D721Med (cell line): Measurements from ENCODE around the gene OR6Q1.

ENCODE experiments used
- DNase-seq: peaks from one replicate; pipeline ENCODE4 v3.0.0; 2011; ENCODE audit warnings: low spot score; ENCODE audit not compliant: insufficient read length
- FAIRE-seq: peaks from 2 replicates; lab custom pipeline; 2011; peaks lifted over from hg19 to GRCh38; lab: Jason Lieb, UNC
- TF ChIP-seq, protein P1 (sequence below): IDR thresholded peaks from 2 replicates; pipeline ENCODE4 v1.5.1; 2012; ENCODE audit warnings: mild to moderate bottlenecking, control low read depth; ENCODE audit not compliant: insufficient read depth; ENCODE audit errors: missing control alignments

The OR6Q1 gene

GRCh38 chr11:58057481-58057880 is 26.7 kb downstream of the OR6Q1 start:
- no peak for DNase-seq
- no peak for FAIRE-seq
- TF ChIP-seq, protein P1, sequence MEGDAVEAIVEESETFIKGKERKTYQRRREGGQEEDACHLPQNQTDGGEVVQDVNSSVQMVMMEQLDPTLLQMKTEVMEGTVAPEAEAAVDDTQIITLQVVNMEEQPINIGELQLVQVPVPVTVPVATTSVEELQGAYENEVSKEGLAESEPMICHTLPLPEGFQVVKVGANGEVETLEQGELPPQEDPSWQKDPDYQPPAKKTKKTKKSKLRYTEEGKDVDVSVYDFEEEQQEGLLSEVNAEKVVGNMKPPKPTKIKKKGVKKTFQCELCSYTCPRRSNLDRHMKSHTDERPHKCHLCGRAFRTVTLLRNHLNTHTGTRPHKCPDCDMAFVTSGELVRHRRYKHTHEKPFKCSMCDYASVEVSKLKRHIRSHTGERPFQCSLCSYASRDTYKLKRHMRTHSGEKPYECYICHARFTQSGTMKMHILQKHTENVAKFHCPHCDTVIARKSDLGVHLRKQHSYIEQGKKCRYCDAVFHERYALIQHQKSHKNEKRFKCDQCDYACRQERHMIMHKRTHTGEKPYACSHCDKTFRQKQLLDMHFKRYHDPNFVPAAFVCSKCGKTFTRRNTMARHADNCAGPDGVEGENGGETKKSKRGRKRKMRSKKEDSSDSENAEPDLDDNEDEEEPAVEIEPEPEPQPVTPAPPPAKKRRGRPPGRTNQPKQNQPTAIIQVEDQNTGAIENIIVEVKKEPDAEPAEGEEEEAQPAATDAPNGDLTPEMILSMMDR: no peak

GRCh38 chr11:58058276-58059006 is 27.7 kb downstream of the OR6Q1 start:
- DNase-seq: no peak
- FAIRE-seq: no peak

DNA sequence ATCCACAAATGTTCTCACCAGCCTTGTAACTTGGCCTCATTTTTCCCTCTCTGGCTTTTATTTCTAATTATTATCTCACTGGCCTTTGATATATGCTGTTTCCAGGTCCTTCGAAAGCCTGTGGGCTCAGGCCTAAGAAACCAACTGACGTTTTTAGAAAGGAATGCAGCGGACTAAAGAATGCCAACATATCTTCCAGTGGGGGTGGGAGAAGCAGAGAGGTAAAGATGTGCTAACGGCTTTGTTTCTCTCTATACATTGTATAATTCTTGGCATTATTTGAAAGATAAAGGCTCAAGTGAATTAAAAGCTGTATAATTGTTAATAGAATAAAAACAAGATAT is 28.2 kb downstream of the OR6Q1 start:
- FAIRE-seq (no peak), DNase-seq (no peak)
- TF ChIP-seq, protein P1: no peak

More at GRCh38 chr11:58058276-58059006, 27.7 kb downstream of the OR6Q1 start:
- TF ChIP-seq, protein P1: no peak

GRCh38 chr11:58060535-58060934 is 29.8 kb downstream of the OR6Q1 start:
- DNase-seq: no peak
- no peak for FAIRE-seq
- TF ChIP-seq, protein P1: no peak

DNA sequence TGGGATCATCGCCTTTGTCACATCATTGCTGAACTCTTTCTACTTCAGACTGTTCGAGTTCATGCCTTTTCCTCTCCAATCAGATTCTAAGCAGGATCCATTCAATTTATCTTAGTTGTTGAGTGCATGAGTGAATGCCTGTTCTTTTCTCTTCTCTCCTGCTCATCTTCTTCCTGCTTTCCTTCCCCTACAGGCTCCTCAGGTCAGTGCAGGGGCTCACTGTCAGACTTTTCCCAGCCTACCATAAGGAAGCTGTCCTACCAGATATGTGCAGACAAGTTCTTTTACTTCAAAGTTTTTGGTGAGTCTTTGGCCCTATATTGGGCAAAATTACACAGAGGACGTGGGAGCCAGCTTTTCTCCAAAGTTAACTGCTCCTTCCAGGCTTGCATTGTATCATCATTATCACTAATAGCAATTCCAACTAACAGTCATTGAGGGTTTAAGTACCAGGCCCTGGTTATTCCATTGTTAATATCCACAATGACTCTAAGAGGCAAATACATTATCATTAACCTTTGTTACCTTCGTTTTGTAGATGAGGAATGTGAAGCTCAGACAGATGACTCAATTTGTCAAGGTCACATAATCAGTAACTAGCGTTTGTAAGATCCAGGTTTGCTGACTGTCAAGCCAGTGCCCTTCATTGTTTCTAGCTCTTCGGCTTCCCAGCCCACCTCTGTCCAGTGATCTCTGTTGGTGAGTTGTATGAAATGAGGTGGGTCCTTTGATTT is 30.4 kb downstream of the OR6Q1 start:
- FAIRE-seq (no peak), DNase-seq (no peak)
- TF ChIP-seq, protein P1: no peak

DNA sequence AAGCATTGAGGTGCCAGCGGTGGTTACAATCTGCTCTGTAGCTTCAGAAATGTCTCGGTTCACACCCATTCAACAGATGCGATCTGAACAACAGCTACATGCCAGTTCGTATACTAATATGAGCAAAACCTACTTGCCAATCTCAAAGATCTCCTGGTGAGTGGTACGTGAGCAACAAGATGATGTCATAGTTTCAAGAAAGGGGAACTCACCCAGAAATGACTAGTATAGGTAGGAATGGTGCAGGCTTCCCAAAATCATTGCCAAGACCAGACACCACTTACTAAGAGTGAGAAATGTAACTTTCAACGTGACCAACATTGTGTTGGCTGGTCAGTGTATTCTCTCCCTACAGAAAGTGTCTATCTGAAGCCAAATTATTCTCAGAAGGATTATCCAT is 31.1 kb downstream of the OR6Q1 start:
- FAIRE-seq (no peak), DNase-seq (no peak)
- TF ChIP-seq, protein P1: no peak

DNA sequence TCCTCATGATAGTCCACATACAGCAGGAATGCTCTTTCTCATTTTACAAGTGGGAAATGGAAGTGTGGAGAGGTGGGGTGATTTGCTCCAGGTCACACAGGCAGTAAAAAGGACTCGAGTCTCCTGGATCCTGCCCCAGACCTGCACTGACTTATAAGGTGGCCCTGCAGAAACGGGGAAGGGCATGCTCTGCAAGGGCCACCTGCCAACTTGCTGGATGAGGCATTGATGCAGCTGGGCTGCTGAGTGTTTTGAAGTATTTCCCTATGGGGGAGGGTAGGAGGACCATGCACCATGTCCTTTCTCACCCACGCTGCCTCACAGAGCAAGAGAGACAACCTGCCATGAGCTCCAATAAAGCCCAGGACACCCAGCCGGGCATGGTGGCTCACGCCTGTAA is 36.9 kb downstream of the OR6Q1 start:
- TF ChIP-seq, protein P1: no peak
- FAIRE-seq (no peak), DNase-seq (no peak)
